Panc1 (cell line): ENCODE data around the gene TNRC6C.

Experiments
- CTCF ChIP-seq: fragments of 450-650 bp; IDR thresholded peaks from 2 replicates; pipeline ENCODE4 v1.5.1; 2017; ENCODE audit warnings: mild to moderate bottlenecking
- REST ChIP-seq, 2 experiments: IDR thresholded peaks; 2 replicates each; pipeline ENCODE4 v1.6.1; 2011 to 2012; ENCODE audit warnings: low read depth in 2 of 2, control low read depth in 1 of 2, low read length in 1 of 2, mild to moderate bottlenecking in 1 of 2, moderate library complexity in 1 of 2; ENCODE audit not compliant: insufficient read depth in 1 of 2

- TF ChIP-seq CTCF (no peak), REST (IDR thresholded peaks at IDR 0.05; ENCODE audit: insufficient read depth in 1 of 2, low read depth in 2 of 2, low read length in 1 of 2) (no peak)
Observed at GRCh38 chr17:77948690-77949114, 9.8 kb upstream of the TNRC6C start.
